Ectodermal cell (in vitro differentiated cells): ENCODE results near the gene SETD5. TPM values are rescaled to one million over a fixed set of nuclear protein-coding genes. Genes with fewer than 3 reads are reported as not detected.

Experiments used
- H3K27ac ChIP-seq: 2 replicates; pipeline ENCODE4 v1.7.0; 2013; ENCODE audit warnings: mild to moderate bottlenecking, low read depth, low read length; ENCODE audit not compliant: insufficient read depth, poor library complexity, severe bottlenecking
- H3K27me3 ChIP-seq: 2 replicates; pipeline ENCODE4 v1.7.0; 2013; ENCODE audit warnings: mild to moderate bottlenecking, low read length; ENCODE audit not compliant: insufficient read depth, control insufficient read depth, poor library complexity, severe bottlenecking
- H3K36me3 ChIP-seq: one replicate; pipeline ENCODE4 v1.7.0; 2013; ENCODE audit warnings: low read length; ENCODE audit not compliant: control insufficient read depth, insufficient read depth
- H3K4me1 ChIP-seq: one replicate; pipeline ENCODE4 v1.7.0; 2013; ENCODE audit warnings: low read length; ENCODE audit not compliant: control insufficient read depth, insufficient read depth
- H3K4me3 ChIP-seq: 2 replicates; pipeline ENCODE4 v1.7.0; 2013; ENCODE audit warnings: low read depth, low read length, control low read depth; ENCODE audit not compliant: insufficient read depth
- H3K9me3 ChIP-seq: 2 replicates; pipeline ENCODE4 v1.7.0; 2013; ENCODE audit warnings: mild to moderate bottlenecking, low read length, moderate library complexity; ENCODE audit not compliant: control insufficient read depth
- WGBS, 2 experiments: methylation state at CpG; one replicate each; pipeline ENCODE4 v1.1.7; 2013; ENCODE audit warnings: missing lambda C conversion rate in 2 of 2; 5-methylcytosine and 5-hydroxymethylcytosine counted together
- polyA plus RNA-seq, 4 experiments: library from polyadenylated mRNA; stranded (reverse); fragments of 50-300 nt; gene quantifications; one replicate each; pipeline ENCODE4 v1.2.3, GENCODE V29; 2013

Gene SETD5
- polyA plus RNA-seq (2013, experiment 1 of 4): 215 TPM
- polyA plus RNA-seq (2013, experiment 2 of 4): 241 TPM
- 208 TPM for polyA plus RNA-seq (2013, experiment 3 of 4)
- 239 TPM for polyA plus RNA-seq (2013, experiment 4 of 4)

GRCh38 chr3:9397332-9397905, at the start of gene SETD5:
TSS of gene SETD5 (plus strand) at chr3:9397615. CDS start at chr3:9428939, 31,324 bp downstream.
- 1% methylated on average over 61 to 62 of the region's 63 CpGs for WGBS, 2 experiments
- H3K4me1 ChIP-seq: peaks cover 31% of the 10 kb centered on the region
- H3K36me3 ChIP-seq: peaks cover 11% of the 10 kb centered on the region
- peak within 1 kb of the TSS; percentile 99 for H3K27ac ChIP-seq
- H3K27me3 ChIP-seq: no peaks in the 10 kb centered on the region
- no peaks in the 10 kb centered on the region for H3K9me3 ChIP-seq
- peak within 1 kb of the TSS; percentile 90 for H3K4me3 ChIP-seq

GRCh38 chr3:9347887-9348286, 49.5 kb upstream of the SETD5 start:
- Histone ChIP-seq H3K27me3 (no peaks in the 10 kb centered on the region), H3K36me3 (no peaks in the 10 kb centered on the region), H3K4me1 (no peaks in the 10 kb centered on the region), H3K4me3 (no peak overlapping the region), H3K27ac (no peak overlapping the region), H3K9me3 (no peaks in the 10 kb centered on the region)
- WGBS, 2 experiments: 84 to 95% methylated on average over 2 of the region's 2 CpGs

GRCh38 chr3:9349321-9350117, 47.9 kb upstream of the SETD5 start:
- WGBS, 2 experiments: 71 to 81% methylated on average over 2 of the region's 2 CpGs
- Histone ChIP-seq H3K4me1 (no peaks in the 10 kb centered on the region), H3K36me3 (no peaks in the 10 kb centered on the region), H3K27me3 (no peaks in the 10 kb centered on the region), H3K4me3 (no peak overlapping the region), H3K27ac (no peak overlapping the region), H3K9me3 (no peaks in the 10 kb centered on the region)

GRCh38 chr3:9351709-9352126, 45.7 kb upstream of the SETD5 start:
- H3K4me1 ChIP-seq: no peaks in the 10 kb centered on the region
- no peak overlapping the region for H3K4me3 ChIP-seq
- no peaks in the 10 kb centered on the region for H3K9me3 ChIP-seq
- H3K27me3 ChIP-seq: no peaks in the 10 kb centered on the region
- WGBS, 2 experiments: 71 to 74% methylated on average over 3 of the region's 3 CpGs
- no peak overlapping the region for H3K27ac ChIP-seq
- H3K36me3 ChIP-seq: no peaks in the 10 kb centered on the region

GRCh38 chr3:9352917-9353752, 44.3 kb upstream of the SETD5 start:
- no peaks in the 10 kb centered on the region for H3K9me3 ChIP-seq
- H3K27me3 ChIP-seq: no peaks in the 10 kb centered on the region
- H3K36me3 ChIP-seq: no peaks in the 10 kb centered on the region
- no peaks in the 10 kb centered on the region for H3K4me1 ChIP-seq
- WGBS, 2 experiments: 37 to 38% methylated on average over 6 of the region's 7 CpGs
- no peak overlapping the region for H3K4me3 ChIP-seq
- no peak overlapping the region for H3K27ac ChIP-seq

- WGBS, 2 experiments: 91 to 93% methylated on average over 5 of the region's 5 CpGs
- Histone ChIP-seq H3K4me3 (peak overlapping the region; percentile 71), H3K9me3 (no peaks in the 10 kb centered on the region), H3K27ac (no peak overlapping the region), H3K27me3 (no peaks in the 10 kb centered on the region), H3K36me3 (peaks cover 18% of the 10 kb centered on the region), H3K4me1 (no peaks in the 10 kb centered on the region)
These were observed 35.6 kb upstream of the SETD5 start for GRCh38 chr3:9361691-9362388.

GRCh38 chr3:9362731-9363530, 34.5 kb upstream of the SETD5 start, which contains the start of gene THUMPD3:
TSS of gene THUMPD3 (plus strand) at chr3:9363054. CDS start at chr3:9365069, 2,015 bp downstream.
- Histone ChIP-seq H3K27ac (peak within 1 kb of the TSS; percentile 96), H3K4me3 (peak within 1 kb of the TSS; percentile 71), H3K4me1 (no peaks in the 10 kb centered on the region), H3K9me3 (no peaks in the 10 kb centered on the region), H3K27me3 (no peaks in the 10 kb centered on the region), H3K36me3 (peaks cover 24% of the 10 kb centered on the region)
- 2 to 3% methylated on average over 46 of the region's 46 CpGs for WGBS, 2 experiments

GRCh38 chr3:9369508-9369907, 27.9 kb upstream of the SETD5 start:
- Histone ChIP-seq H3K27ac (no peak overlapping the region), H3K27me3 (no peaks in the 10 kb centered on the region), H3K36me3 (peaks cover 47% of the 10 kb centered on the region), H3K4me3 (no peak overlapping the region), H3K4me1 (no peaks in the 10 kb centered on the region), H3K9me3 (no peaks in the 10 kb centered on the region)
- WGBS, 2 experiments: 100% methylated on average over 1 of the region's 1 CpG

- H3K27ac ChIP-seq: no peak overlapping the region
- H3K36me3 ChIP-seq: peaks cover 44% of the 10 kb centered on the region
- H3K4me3 ChIP-seq: no peak overlapping the region
- no peaks in the 10 kb centered on the region for H3K9me3 ChIP-seq
- WGBS, 2 experiments: 94 to 99% methylated on average over 3 of the region's 3 CpGs
- H3K4me1 ChIP-seq: no peaks in the 10 kb centered on the region
- no peaks in the 10 kb centered on the region for H3K27me3 ChIP-seq
These were observed 23.9 kb upstream of the SETD5 start for GRCh38 chr3:9373465-9373864.
